ENCODE data around the gene EHD3.
"Not testable (repeated sequence)": the region's sequence is repeated elsewhere in the genome, so short reads cannot be mapped to it uniquely, and the experiment has no call there.

The EHD3 gene

GRCh38 chr2:31274401-31275075, 40.6 kb downstream of the EHD3 start:
- no peak overlapping the region for H3K4me3 Mint-ChIP-seq
- no peaks in the 10 kb centered on the region for H3K4me1 Mint-ChIP-seq
- peaks cover 7% of the 10 kb centered on the region for H3K27me3 Mint-ChIP-seq
- H3K9me3 Mint-ChIP-seq, result no peaks in the 10 kb centered on the region
- H3K36me3 Mint-ChIP-seq, result no peaks in the 10 kb centered on the region
- no peak overlapping the region for H3K27ac Mint-ChIP-seq

GRCh38 chr2:31275976-31276375, 42.0 kb downstream of the EHD3 start:
- peaks cover 7% of the 10 kb centered on the region for H3K27me3 Mint-ChIP-seq
- no peaks in the 10 kb centered on the region for H3K9me3 Mint-ChIP-seq
- H3K4me3 Mint-ChIP-seq, result no peak overlapping the region
- H3K27ac Mint-ChIP-seq, result no peak overlapping the region
- H3K36me3 Mint-ChIP-seq, result no peaks in the 10 kb centered on the region
- H3K4me1 Mint-ChIP-seq, result no peaks in the 10 kb centered on the region

GRCh38 chr2:31277621-31278020, 43.7 kb downstream of the EHD3 start:
- H3K27me3 Mint-ChIP-seq, result peaks cover 7% of the 10 kb centered on the region
- H3K9me3 Mint-ChIP-seq, result no peaks in the 10 kb centered on the region
- H3K4me1 Mint-ChIP-seq, result no peaks in the 10 kb centered on the region
- no peak overlapping the region for H3K4me3 Mint-ChIP-seq
- H3K36me3 Mint-ChIP-seq, result no peaks in the 10 kb centered on the region
- no peak overlapping the region for H3K27ac Mint-ChIP-seq

GRCh38 chr2:31282634-31283033, 48.7 kb downstream of the EHD3 start:
- Mint-ChIP-seq H3K36me3 (no peaks in the 10 kb centered on the region), H3K27me3 (no peaks in the 10 kb centered on the region), H3K27ac (no peak overlapping the region), H3K4me3 (no peak overlapping the region), H3K4me1 (no peaks in the 10 kb centered on the region), H3K9me3 (no peaks in the 10 kb centered on the region)

- not testable (repeated sequence) for H3K27me3 Mint-ChIP-seq, H3K4me1 Mint-ChIP-seq, H3K9me3 Mint-ChIP-seq, H3K36me3 Mint-ChIP-seq, H3K4me3 Mint-ChIP-seq
- peak overlapping the region; percentile 32 for H3K27ac Mint-ChIP-seq
Observed at GRCh38 chr2:31283193-31283919, 49.4 kb downstream of the EHD3 start.

GRCh38 chr2:31284107-31284506, 50.2 kb downstream of the EHD3 start:
- Mint-ChIP-seq H3K4me1 (no peaks in the 10 kb centered on the region), H3K4me3 (no peak overlapping the region), H3K27ac (no peak overlapping the region), H3K27me3 (no peaks in the 10 kb centered on the region), H3K9me3 (no peaks in the 10 kb centered on the region), H3K36me3 (no peaks in the 10 kb centered on the region)

GRCh38 chr2:31286230-31286629, 52.3 kb downstream of the EHD3 start:
- Mint-ChIP-seq H3K27ac (no peak overlapping the region), H3K4me3 (no peak overlapping the region), H3K4me1 (no peaks in the 10 kb centered on the region), H3K27me3 (no peaks in the 10 kb centered on the region), H3K9me3 (no peaks in the 10 kb centered on the region), H3K36me3 (no peaks in the 10 kb centered on the region)

GRCh38 chr2:31286961-31287550, 53.1 kb downstream of the EHD3 start:
- no peaks in the 10 kb centered on the region for H3K4me1 Mint-ChIP-seq
- no peak overlapping the region for H3K4me3 Mint-ChIP-seq
- H3K9me3 Mint-ChIP-seq, result no peaks in the 10 kb centered on the region
- no peak overlapping the region for H3K27ac Mint-ChIP-seq
- H3K36me3 Mint-ChIP-seq, result no peaks in the 10 kb centered on the region
- no peaks in the 10 kb centered on the region for H3K27me3 Mint-ChIP-seq

GRCh38 chr2:31287654-31288053, 53.7 kb downstream of the EHD3 start:
- Mint-ChIP-seq H3K4me3 (no peak overlapping the region), H3K36me3 (no peaks in the 10 kb centered on the region), H3K27me3 (no peaks in the 10 kb centered on the region), H3K4me1 (no peaks in the 10 kb centered on the region), H3K27ac (no peak overlapping the region), H3K9me3 (no peaks in the 10 kb centered on the region)

GRCh38 chr2:31294196-31294595, 60.2 kb downstream of the EHD3 start:
- Mint-ChIP-seq H3K4me1 (no peaks in the 10 kb centered on the region), H3K9me3 (no peaks in the 10 kb centered on the region), H3K27me3 (peaks cover 2% of the 10 kb centered on the region), H3K36me3 (no peaks in the 10 kb centered on the region), H3K27ac (no peak overlapping the region), H3K4me3 (no peak overlapping the region)

- no peaks in the 10 kb centered on the region for H3K4me1 Mint-ChIP-seq
- H3K4me3 Mint-ChIP-seq, result no peak overlapping the region
- no peak overlapping the region for H3K27ac Mint-ChIP-seq
- H3K27me3 Mint-ChIP-seq, result peaks cover 2% of the 10 kb centered on the region
- H3K9me3 Mint-ChIP-seq, result no peaks in the 10 kb centered on the region
- H3K36me3 Mint-ChIP-seq, result no peaks in the 10 kb centered on the region
Observed at GRCh38 chr2:31296641-31297287, 62.8 kb downstream of the EHD3 start.

- peaks cover 2% of the 10 kb centered on the region for H3K27me3 Mint-ChIP-seq
- H3K4me3 Mint-ChIP-seq, result no peak overlapping the region
- no peaks in the 10 kb centered on the region for H3K36me3 Mint-ChIP-seq
- H3K27ac Mint-ChIP-seq, result no peak overlapping the region
- H3K4me1 Mint-ChIP-seq, result no peaks in the 10 kb centered on the region
- H3K9me3 Mint-ChIP-seq, result no peaks in the 10 kb centered on the region
Observed at GRCh38 chr2:31297751-31298150, 63.8 kb downstream of the EHD3 start.

- Mint-ChIP-seq H3K36me3 (no peaks in the 10 kb centered on the region), H3K27ac (no peak overlapping the region), H3K4me1 (no peaks in the 10 kb centered on the region), H3K4me3 (no peak overlapping the region), H3K27me3 (peaks cover 2% of the 10 kb centered on the region), H3K9me3 (no peaks in the 10 kb centered on the region)
Observed at GRCh38 chr2:31299547-31299946, 65.6 kb downstream of the EHD3 start.

- H3K9me3 Mint-ChIP-seq, result no peaks in the 10 kb centered on the region
- H3K36me3 Mint-ChIP-seq, result no peaks in the 10 kb centered on the region
- H3K27ac Mint-ChIP-seq, result no peak overlapping the region
- H3K4me3 Mint-ChIP-seq, result no peak overlapping the region
- peaks cover 2% of the 10 kb centered on the region for H3K27me3 Mint-ChIP-seq
- H3K4me1 Mint-ChIP-seq, result no peaks in the 10 kb centered on the region
Observed at GRCh38 chr2:31300309-31300708, 66.4 kb downstream of the EHD3 start.

- Mint-ChIP-seq H3K27ac (no peak overlapping the region), H3K4me1 (no peaks in the 10 kb centered on the region), H3K9me3 (no peaks in the 10 kb centered on the region), H3K27me3 (peaks cover 4% of the 10 kb centered on the region), H3K4me3 (no peak overlapping the region), H3K36me3 (no peaks in the 10 kb centered on the region)
Observed at GRCh38 chr2:31302940-31303563, 69.1 kb downstream of the EHD3 start.

- peaks cover 4% of the 10 kb centered on the region for H3K27me3 Mint-ChIP-seq
- H3K9me3 Mint-ChIP-seq, result no peaks in the 10 kb centered on the region
- no peaks in the 10 kb centered on the region for H3K36me3 Mint-ChIP-seq
- H3K4me3 Mint-ChIP-seq, result no peak overlapping the region
- H3K4me1 Mint-ChIP-seq, result no peaks in the 10 kb centered on the region
- H3K27ac Mint-ChIP-seq, result no peak overlapping the region
Observed at GRCh38 chr2:31304816-31305215, 70.9 kb downstream of the EHD3 start.
